Naive thymus-derived CD8-positive, alpha-beta T cell (primary cell): ENCODE measurements around the gene FAM83C. TPM values are rescaled to one million over a fixed set of nuclear protein-coding genes. Genes with fewer than 3 reads are reported as not detected.
"Not testable (repeated sequence)": the region's sequence is repeated elsewhere in the genome, so short reads cannot be mapped to it uniquely, and the experiment has no call there.

ENCODE experiments used
- ATAC-seq, 2 donors: fragments of 150-1000 bp; cut with Tn5 transposase in 1 of 2; sonication (Bioruptor Pico), chemical (Tn5 transposase) in 1 of 2; 1 replicate in 1 of 2; 2 replicates in 1 of 2; pipeline ENCODE4 v1.10.0; 2021; ENCODE audit warnings: mild to moderate bottlenecking in 2 of 2, moderate library complexity in 2 of 2
- POLR2A ChIA-PET: fragments of 350-600 bp; sonication (Branson Sonifier 250); formaldehyde crosslinking; loops from one replicate; lab custom pipeline; 2021; ENCODE audit warnings: antibody characterized with exemption; lab: Charles Lee
- DNase-seq, 10 donors: peaks; one replicate each; pipeline versions ENCODE4 v3.0.0 to v3.0.0-alpha.2; 2020 to 2022
- H3K27ac Mint-ChIP-seq, 10 donors: one replicate each; pipeline ENCODE4 v1.8.0; 2020 to 2022; ENCODE audit warnings: mild to moderate bottlenecking in 10 of 10, mixed read lengths in 10 of 10, moderate library complexity in 4 of 10, inconsistent platforms in 1 of 10
- H3K27me3 Mint-ChIP-seq, 5 donors: one replicate each; pipeline ENCODE4 v1.8.0; 2021 to 2022; ENCODE audit warnings: mixed read lengths in 5 of 5
- H3K36me3 Mint-ChIP-seq, 3 donors: one replicate each; pipeline ENCODE4 v1.8.0; 2020 to 2022; ENCODE audit warnings: mixed read lengths in 3 of 3, mild to moderate bottlenecking in 2 of 3, inconsistent platforms in 1 of 3
- H3K4me1 Mint-ChIP-seq, 4 donors: one replicate each; pipeline ENCODE4 v1.8.0; 2021 to 2022; ENCODE audit warnings: mixed read lengths in 4 of 4
- H3K4me3 Mint-ChIP-seq, 10 donors: one replicate each; pipeline ENCODE4 v1.8.0; 2020 to 2022; ENCODE audit warnings: mild to moderate bottlenecking in 10 of 10, mixed read lengths in 10 of 10, moderate library complexity in 6 of 10, inconsistent platforms in 1 of 10
- H3K9me3 Mint-ChIP-seq, 9 donors: one replicate each; pipeline ENCODE4 v1.8.0; 2020 to 2022; ENCODE audit warnings: mixed read lengths in 9 of 9, mild to moderate bottlenecking in 3 of 9, inconsistent platforms in 1 of 9, moderate library complexity in 1 of 9
- polyA plus RNA-seq, 3 donors: library from polyadenylated mRNA; unstranded; fragments of 300-500 nt; fragmentation: Illumina TruSeq; gene quantifications; one replicate each; pipeline ENCODE4 v1.2.3, GENCODE V29; 2021
- total RNA-seq, 8 experiments: library from RNA in 2 of 8; stranded (reverse) in 2 of 8; gene quantifications; one replicate each; pipeline ENCODE4 v1.2.3 and lab custom pipeline; 2021 to 2026

The FAM83C gene
- total and polyA plus RNA-seq, 5 experiments from 2014 or later: not detected

- DNase-seq (no peak), ATAC-seq (no peak)
- Mint-ChIP-seq H3K4me3 (no peak overlapping the region), H3K36me3 (peaks cover 0 to 21% (median 0%) of the 10 kb centered on the region in 3 donors), H3K9me3 (no peaks in the 10 kb centered on the region), H3K27ac (no peak overlapping the region), H3K27me3 (no peaks in the 10 kb centered on the region), H3K4me1 (peaks cover 0 to 5% (median under 1%) of the 10 kb centered on the region in 4 donors)
- POLR2A ChIA-PET: interaction anchor here (0.7 kb wide), 1 partner anchor 418 kb away, joined by 6 read pairs; no protein-coding TSS in a partner anchor
Observed at GRCh38 chr20:35327074-35327976, 35.1 kb upstream of the FAM83C start.

GRCh38 chr20:35326740-35327073 lies 34.5 kb upstream of the FAM83C start:
- no peaks in the 10 kb centered on the region for H3K27me3 Mint-ChIP-seq
- POLR2A ChIA-PET: no interaction called here
- peaks cover 0 to 5% (median under 1%) of the 10 kb centered on the region in 4 donors for H3K4me1 Mint-ChIP-seq
- no peak overlapping the region for H3K27ac Mint-ChIP-seq
- H3K4me3 Mint-ChIP-seq: no peak overlapping the region
- DNase-seq (no peak), ATAC-seq (no peak)
- H3K9me3 Mint-ChIP-seq: no peaks in the 10 kb centered on the region
- H3K36me3 Mint-ChIP-seq: peaks cover 0 to 21% (median 0%) of the 10 kb centered on the region in 3 donors

- ATAC-seq: no peak
- Mint-ChIP-seq H3K27ac (peak overlapping the region in 1 of 10 donors; percentile 42), H3K4me3 (no peak overlapping the region), H3K27me3 (no peaks in the 10 kb centered on the region), H3K36me3 (peaks cover 0 to 21% (median 0%) of the 10 kb centered on the region in 3 donors), H3K9me3 (no peaks in the 10 kb centered on the region), H3K4me1 (peaks cover 0 to 5% (median under 1%) of the 10 kb centered on the region in 4 donors)
- POLR2A ChIA-PET: no interaction called here
- DNase-seq: no peak
Observed at GRCh38 chr20:35326021-35326739, 34.0 kb upstream of the FAM83C start.

- Mint-ChIP-seq H3K36me3 (peaks cover 0 to 20% (median 0%) of the 10 kb centered on the region in 3 donors), H3K4me3 (no peak overlapping the region), H3K4me1 (peaks cover 0 to 5% (median under 1%) of the 10 kb centered on the region in 4 donors), H3K9me3 (no peaks in the 10 kb centered on the region), H3K27ac (no peak overlapping the region), H3K27me3 (no peaks in the 10 kb centered on the region)
- DNase-seq (no peak), ATAC-seq (no peak)
- POLR2A ChIA-PET: no interaction called here
Observed at GRCh38 chr20:35325401-35325800, 33.2 kb upstream of the FAM83C start.

- peaks cover 6 to 9% (median 7%) of the 10 kb centered on the region in 4 donors for H3K4me1 Mint-ChIP-seq
- DNase-seq (no peak), ATAC-seq (no peak)
- peaks cover 0 to 13% (median 0%) of the 10 kb centered on the region in 3 donors for H3K36me3 Mint-ChIP-seq
- peak overlapping the region in 2 of 10 donors; percentile 16 to 17 for H3K27ac Mint-ChIP-seq
- no peaks in the 10 kb centered on the region for H3K9me3 Mint-ChIP-seq
- no peaks in the 10 kb centered on the region for H3K27me3 Mint-ChIP-seq
- POLR2A ChIA-PET: no interaction called here
- H3K4me3 Mint-ChIP-seq: no peak overlapping the region
Observed at GRCh38 chr20:35320396-35321126, 28.3 kb upstream of the FAM83C start.

- Mint-ChIP-seq H3K27me3 (no peaks in the 10 kb centered on the region), H3K4me3 (no peak overlapping the region), H3K27ac (peak overlapping the region in 2 of 10 donors; percentile 17 to 79), H3K9me3 (no peaks in the 10 kb centered on the region), H3K36me3 (peaks cover 0 to 13% (median 0%) of the 10 kb centered on the region in 3 donors), H3K4me1 (peaks cover 11 to 16% (median 14%) of the 10 kb centered on the region in 4 donors)
- POLR2A ChIA-PET: no interaction called here
- ATAC-seq (no peak), DNase-seq (no peak)
Observed at GRCh38 chr20:35319871-35320197, 27.6 kb upstream of the FAM83C start.

- no peak overlapping the region for H3K4me3 Mint-ChIP-seq
- H3K27ac Mint-ChIP-seq: peak overlapping the region in 1 of 10 donors; percentile 8
- H3K9me3 Mint-ChIP-seq: no peaks in the 10 kb centered on the region
- POLR2A ChIA-PET: no interaction called here
- no peak for ATAC-seq
- peaks cover 12 to 21% (median 14%) of the 10 kb centered on the region in 4 donors for H3K4me1 Mint-ChIP-seq
- peaks cover 0 to 17% (median 0%) of the 10 kb centered on the region in 3 donors for H3K36me3 Mint-ChIP-seq
- H3K27me3 Mint-ChIP-seq: no peaks in the 10 kb centered on the region
- DNase-seq: no peak
Observed at GRCh38 chr20:35319192-35319870, 27.1 kb upstream of the FAM83C start.

GRCh38 chr20:35318502-35319157 lies 26.4 kb upstream of the FAM83C start:
- peak overlapping the region in 3 of 10 donors; percentile 8 to 68 (median 60) for H3K27ac Mint-ChIP-seq
- H3K4me1 Mint-ChIP-seq: peaks cover 12 to 22% (median 14%) of the 10 kb centered on the region in 4 donors
- DNase-seq (no peak), ATAC-seq (no peak)
- POLR2A ChIA-PET: no interaction called here
- H3K4me3 Mint-ChIP-seq: no peak overlapping the region
- peaks cover 0 to 24% (median 1%) of the 10 kb centered on the region in 3 donors for H3K36me3 Mint-ChIP-seq
- H3K9me3 Mint-ChIP-seq: no peaks in the 10 kb centered on the region
- H3K27me3 Mint-ChIP-seq: no peaks in the 10 kb centered on the region

- H3K27ac Mint-ChIP-seq: peak overlapping the region in 3 of 10 donors; percentile 26 to 66 (median 60)
- POLR2A ChIA-PET: no interaction called here
Observed at GRCh38 chr20:35317416-35318210, 25.4 kb upstream of the FAM83C start.

GRCh38 chr20:35316086-35316485 lies 23.9 kb upstream of the FAM83C start:
- ATAC-seq (no peak), DNase-seq (no peak)
- Mint-ChIP-seq H3K36me3 (peaks cover 0 to 37% (median 5%) of the 10 kb centered on the region in 3 donors), H3K27me3 (no peaks in the 10 kb centered on the region), H3K4me3 (no peak overlapping the region), H3K4me1 (peaks cover 14 to 22% (median 14%) of the 10 kb centered on the region in 4 donors), H3K27ac (peak overlapping the region in 3 of 10 donors; percentile 8 to 75 (median 22)), H3K9me3 (no peaks in the 10 kb centered on the region)
- POLR2A ChIA-PET: no interaction called here

More at GRCh38 chr20:35317416-35318210, 25.4 kb upstream of the FAM83C start:
- Mint-ChIP-seq H3K4me1 (peaks cover 13 to 22% (median 14%) of the 10 kb centered on the region in 4 donors), H3K9me3 (no peaks in the 10 kb centered on the region), H3K4me3 (no peak overlapping the region), H3K36me3 (peaks cover 0 to 30% (median 3%) of the 10 kb centered on the region in 3 donors), H3K27me3 (no peaks in the 10 kb centered on the region)
- DNase-seq (no peak), ATAC-seq (no peak)

GRCh38 chr20:35315632-35316020 lies 23.4 kb upstream of the FAM83C start:
- ATAC-seq, H3K4me3 Mint-ChIP-seq, H3K9me3 Mint-ChIP-seq, DNase-seq, POLR2A ChIA-PET, H3K27me3 Mint-ChIP-seq: not testable (repeated sequence)
- peak overlapping the region in 5 of 10 donors; percentile 8 to 75 (median 22) for H3K27ac Mint-ChIP-seq
- peaks cover 0 to 37% (median 5%) of the 10 kb centered on the region in 3 donors for H3K36me3 Mint-ChIP-seq
- peaks cover 14 to 22% (median 14%) of the 10 kb centered on the region in 4 donors for H3K4me1 Mint-ChIP-seq
